ENCODE data around the gene OR7A5. TPM values are rescaled to one million over a fixed set of nuclear protein-coding genes. Genes with fewer than 3 reads are reported as not detected.

The OR7A5 gene
- total and polyA plus RNA-seq, 2 of the 8 experiments (the other 6 are each of a cell fraction or from before 2014, with no cell fraction given) = not detected

GRCh38 chr19:14798760-14799159, 36.2 kb downstream of the OR7A5 start:
- no peaks in the 10 kb centered on the region for H3K27me3 ChIP-seq (replicated peaks in 1 of 4; ENCODE audit: control insufficient read depth in 3 of 4, extremely low read depth in 1 of 4, insufficient read depth in 3 of 4, low read length in 3 of 4)
- ChIA-PET CTCF (ENCODE audit: partially characterized antibody) (interaction anchor here (0.7 to 1.6 kb wide), 2 partner anchors 12 to 66 kb away, joined by 3 to 9 read pairs; no protein-coding TSS in a partner anchor), POLR2A (ENCODE audit: partially characterized antibody) (no interaction called here)
- H3K4me3 ChIP-seq (ENCODE audit: extremely low read depth in 1 of 4, insufficient read depth in 2 of 4, low read depth in 3 of 4, low read length in 4 of 4) = no peak overlapping the region
- H2BK12ac ChIP-seq (ENCODE audit: low read depth, low read length) = no peak overlapping the region
- no peaks in the 10 kb centered on the region for H3K79me1 ChIP-seq (ENCODE audit: low read depth, low read length)
- H3K56ac ChIP-seq (replicated peaks; ENCODE audit: insufficient read length, low read depth, low read length) = no peak overlapping the region
- DNase-seq (ENCODE audit: low read depth in 1 of 2, low spot score in 2 of 2) (no peak), FAIRE-seq (no peak)
- no peak overlapping the region for H3K14ac ChIP-seq (ENCODE audit: insufficient read length)
- H3K9me3 ChIP-seq (ENCODE audit: insufficient read depth in 2 of 2, low read depth in 1 of 2, low read length in 1 of 2) = peaks cover 2 to 5% of the 10 kb centered on the region in 2 experiments; a peak in 2 of 4 replicates
- H2BK5ac ChIP-seq (ENCODE audit: low read depth, low read length) = no peak overlapping the region
- no peaks in the 10 kb centered on the region for H3K79me2 ChIP-seq (ENCODE audit: control insufficient read depth in 1 of 2, insufficient read depth in 2 of 2, low read length in 2 of 2)
- H3K23me2 ChIP-seq (ENCODE audit: low read depth, low read length) = no peaks in the 10 kb centered on the region
- H4K5ac ChIP-seq (ENCODE audit: insufficient read length, low read depth, low read length) = no peak overlapping the region
- H4K20me1 ChIP-seq (replicated peaks in 1 of 2; ENCODE audit: control insufficient read depth in 1 of 2, insufficient read depth in 2 of 2, low read length in 2 of 2) = no peaks in the 10 kb centered on the region
- no peak overlapping the region for H3K4ac ChIP-seq (replicated peaks; ENCODE audit: insufficient read length, low read depth, low read length)
- H3K36me3 ChIP-seq (ENCODE audit: control insufficient read depth in 2 of 4, insufficient read depth in 4 of 4, low read length in 3 of 4) = no peaks in the 10 kb centered on the region
- no peak overlapping the region for H3K4me2 ChIP-seq (ENCODE audit: insufficient read depth in 1 of 2, low read depth in 2 of 2, low read length in 2 of 2)
- H2AK5ac ChIP-seq (ENCODE audit: low read depth, low read length) = no peak overlapping the region
- no peak overlapping the region for H3K18ac ChIP-seq (ENCODE audit: extremely low read depth, low read length)
- no peak overlapping the region for H3K9ac ChIP-seq (replicated peaks in 1 of 4; ENCODE audit: extremely low read depth in 1 of 4, low read depth in 3 of 4, low read length in 3 of 4)
- no peak overlapping the region for H2AFZ ChIP-seq (ENCODE audit: low read length)
- no peak overlapping the region for H4K8ac ChIP-seq (ENCODE audit: extremely low read depth, insufficient read depth, low read length)
- no peaks in the 10 kb centered on the region for H3K4me1 ChIP-seq (replicated peaks in 1 of 4; ENCODE audit: control insufficient read depth in 3 of 4, insufficient read depth in 4 of 4, low read length in 3 of 4)
- WGBS, 2 experiments (ENCODE audit: extremely low coverage in 1 of 2, insufficient coverage in 1 of 2, insufficient read length in 1 of 2, insufficient replicate concordance in 2 of 2, low coverage in 1 of 2, low lambda C conversion rate in 2 of 2, missing lambda C conversion rate in 1 of 2) = 82% methylated on average over 3 of the region's 5 CpGs; no CpG with 5 or more reads in 1 of the 2 experiments
- TF ChIP-seq CHD1 (IDR thresholded peaks at IDR 0.05; ENCODE audit: low read depth, low read length) (no peak), CREB1 (IDR thresholded peaks at IDR 0.05) (no peak), SP2 (IDR thresholded peaks at IDR 0.05; ENCODE audit: low read length) (no peak), HDAC6 (IDR thresholded peaks at IDR 0.05; ENCODE audit: low read depth, low read length) (no peak), TAF1 (IDR thresholded peaks at IDR 0.05; ENCODE audit: low read depth, low read length) (no peak), TBP (IDR thresholded peaks at IDR 0.05; ENCODE audit: low read depth, low read length) (no peak), EP300 (IDR thresholded peaks at IDR 0.05; ENCODE audit: borderline replicate concordance in 1 of 2, low read depth in 2 of 2, low read length in 2 of 2) (no peak), HDAC2 (IDR thresholded peaks at IDR 0.05; ENCODE audit: borderline replicate concordance in 1 of 2, low read depth in 2 of 2, low read length in 2 of 2) (no peak)
- H3K23ac ChIP-seq (ENCODE audit: insufficient read length) = no peak overlapping the region
- no peak overlapping the region for H2BK15ac ChIP-seq (ENCODE audit: low read length)
- no peak overlapping the region for H3K27ac ChIP-seq (ENCODE audit: low read depth, low read length)
- H2BK120ac ChIP-seq (replicated peaks; ENCODE audit: low read depth, low read length) = no peak overlapping the region
- H4K91ac ChIP-seq (replicated peaks; ENCODE audit: insufficient read length, low read length) = no peak overlapping the region
- no peak overlapping the region for H2BK20ac ChIP-seq (ENCODE audit: low read length)
